ENCODE data around the gene ILF3.

GRCh38 chr19:10639836-10640235 lies 14.3 kb upstream of the ILF3 start:
- TF ChIP-seq CTCF (IDR thresholded peaks at IDR 0.05) (no peak), POLR2A (IDR thresholded peaks at IDR 0.05) (no peak)
